Measurements from ENCODE around the gene AP4E1.

GRCh38 chr15:50933341-50933740, 24.9 kb downstream of the AP4E1 start:
- TF ChIP-seq CTCF (IDR thresholded peaks at IDR 0.05; ENCODE audit: low read depth, low read length): no peak
- no peak for TF ChIP-seq EZH2phosphoT487 (IDR thresholded peaks at IDR 0.05; ENCODE audit: low read depth)

Measured in OCI-LY3 (cell line).